Testis (tissue), 3 donors: ENCODE measurements around the gene CAMKK2. TPM values are rescaled to one million over a fixed set of nuclear protein-coding genes. Genes with fewer than 3 reads are reported as not detected.
"Not testable (repeated sequence)": the region's sequence is repeated elsewhere in the genome, so short reads cannot be mapped to it uniquely, and the experiment has no call there.

Experiments
- DNase-seq: peaks from one replicate; pipeline ENCODE4 v3.0.0-alpha.2; 2019
- H3K27ac ChIP-seq, 2 donors: fragments of 200-600 bp; sonication (generic); one replicate each; pipeline ENCODE4 v1.5.1; 2019
- H3K27me3 ChIP-seq: fragments of 200-600 bp; sonication (generic); one replicate; pipeline ENCODE4 v1.5.1; 2019
- H3K36me3 ChIP-seq: fragments of 200-600 bp; sonication (generic); one replicate; pipeline ENCODE4 v1.5.1; 2017; ENCODE audit warnings: low read depth; ENCODE audit errors: missing control alignments
- H3K4me1 ChIP-seq: fragments of 200-600 bp; sonication (generic); one replicate; pipeline ENCODE4 v1.5.1; 2019
- H3K4me3 ChIP-seq, 2 donors: fragments of 200-600 bp; sonication (generic); one replicate each; pipeline ENCODE4 v1.5.1; 2017 to 2019
- H3K9me3 ChIP-seq: fragments of 200-600 bp; sonication (generic); one replicate; pipeline ENCODE4 v1.5.1; 2017
- POLR2A ChIP-seq: fragments of 450-650 bp; IDR thresholded peaks from one replicate; pipeline ENCODE4 v1.6.1; 2017; ENCODE audit warnings: antibody characterized with exemption, mild to moderate bottlenecking, moderate library complexity
- WGBS, 2 donors: methylation state at CpG; one replicate each; pipeline ENCODE4 v1.1.5; 2018; 5-methylcytosine and 5-hydroxymethylcytosine counted together
- intact Hi-C: fragments of 100-400 bp; cut with DNase I; formaldehyde crosslinking; loops from one replicate; pipeline ENCODE4 v1.15.1; 2023; ENCODE audit warnings: low total_unique reads
- polyA plus RNA-seq: library from polyadenylated mRNA; stranded (reverse); fragments of 350-450 nt; fragmentation: Illumina TruSeq; extraction: RNeasy Lipid Tissue Mini Kit (QIAGEN cat#74804); gene quantifications from one replicate; pipeline ENCODE4 v1.2.3, GENCODE V29; 2014; ENCODE audit warnings: low read depth, low replicate concordance; ENCODE audit not compliant: insufficient read depth
- total RNA-seq, 2 donors: library from RNA; depleted of rRNA; stranded (reverse); fragments of >200 nt; gene quantifications; one replicate each; pipeline ENCODE4 v1.2.3, GENCODE V29; 2016
- TF ChIP-seq, protein P1 (sequence below), 3 experiments: fragments of 450-650 bp in 2 of 3; fragments of 200-600 bp in 1 of 3; sonication (generic) in 1 of 3; IDR thresholded peaks; one replicate each; pipeline ENCODE4 v1.5.1; 2016 to 2019; ENCODE audit warnings: antibody characterized with exemption in 3 of 3, mild to moderate bottlenecking in 2 of 3, moderate library complexity in 1 of 3

Gene CAMKK2
- total and polyA plus RNA-seq, 3 donors from 2014 or later: 17.1 to 22.1 (median 21.5) TPM

- intact Hi-C loops: no loop called here
These were observed 87.3 kb downstream of the CAMKK2 start for GRCh38 chr12:121209221-121209620.

GRCh38 chr12:121208571-121208970 lies 87.9 kb downstream of the CAMKK2 start:
- DNase-seq, intact Hi-C loops, H3K36me3 ChIP-seq, H3K27me3 ChIP-seq, H3K4me3 ChIP-seq, H3K4me1 ChIP-seq, H3K27ac ChIP-seq, H3K9me3 ChIP-seq: not testable (repeated sequence)
- 65 to 84% methylated on average over 10 of the region's 10 CpGs for WGBS, 2 donors

More at GRCh38 chr12:121209221-121209620, 87.3 kb downstream of the CAMKK2 start:
- DNase-seq: peak; percentile 28
- 48 to 59% methylated on average over 14 to 15 of the region's 15 CpGs for WGBS, 2 donors
- H3K4me1 ChIP-seq: peaks cover 9% of the 10 kb centered on the region
- TF ChIP-seq, protein P1, sequence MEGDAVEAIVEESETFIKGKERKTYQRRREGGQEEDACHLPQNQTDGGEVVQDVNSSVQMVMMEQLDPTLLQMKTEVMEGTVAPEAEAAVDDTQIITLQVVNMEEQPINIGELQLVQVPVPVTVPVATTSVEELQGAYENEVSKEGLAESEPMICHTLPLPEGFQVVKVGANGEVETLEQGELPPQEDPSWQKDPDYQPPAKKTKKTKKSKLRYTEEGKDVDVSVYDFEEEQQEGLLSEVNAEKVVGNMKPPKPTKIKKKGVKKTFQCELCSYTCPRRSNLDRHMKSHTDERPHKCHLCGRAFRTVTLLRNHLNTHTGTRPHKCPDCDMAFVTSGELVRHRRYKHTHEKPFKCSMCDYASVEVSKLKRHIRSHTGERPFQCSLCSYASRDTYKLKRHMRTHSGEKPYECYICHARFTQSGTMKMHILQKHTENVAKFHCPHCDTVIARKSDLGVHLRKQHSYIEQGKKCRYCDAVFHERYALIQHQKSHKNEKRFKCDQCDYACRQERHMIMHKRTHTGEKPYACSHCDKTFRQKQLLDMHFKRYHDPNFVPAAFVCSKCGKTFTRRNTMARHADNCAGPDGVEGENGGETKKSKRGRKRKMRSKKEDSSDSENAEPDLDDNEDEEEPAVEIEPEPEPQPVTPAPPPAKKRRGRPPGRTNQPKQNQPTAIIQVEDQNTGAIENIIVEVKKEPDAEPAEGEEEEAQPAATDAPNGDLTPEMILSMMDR (IDR thresholded peaks at IDR 0.05): no peak
- TF ChIP-seq POLR2A: no peak
- no peaks in the 10 kb centered on the region for H3K36me3 ChIP-seq
- H3K4me3 ChIP-seq: peak overlapping the region; percentile 88
- no peaks in the 10 kb centered on the region for H3K9me3 ChIP-seq
- peak overlapping the region; percentile 91 to 92 for H3K27ac ChIP-seq
- H3K27me3 ChIP-seq: no peaks in the 10 kb centered on the region

DNA sequence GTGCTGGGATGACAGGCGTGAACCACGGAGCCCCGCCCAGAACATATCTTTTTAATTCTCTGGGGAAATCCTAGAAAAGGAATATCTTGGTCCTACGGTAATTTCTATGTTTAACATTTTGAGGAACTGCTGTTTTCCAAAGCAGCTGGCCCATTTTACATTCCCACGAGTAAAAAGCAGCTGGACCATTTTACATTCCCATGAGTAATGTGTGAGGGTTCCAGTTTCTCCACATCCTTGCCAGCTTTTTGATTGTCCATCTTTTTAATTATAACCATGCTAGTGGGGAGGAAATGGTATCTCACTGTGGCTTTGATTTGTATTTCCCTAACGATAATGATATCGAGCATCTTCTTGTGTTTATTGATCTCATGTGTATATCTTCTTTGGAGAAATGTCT lies 91.0 kb downstream of the CAMKK2 start:
- Histone ChIP-seq H3K4me1 (peaks cover under 1% of the 10 kb centered on the region), H3K9me3 (no peaks in the 10 kb centered on the region), H3K36me3 (no peaks in the 10 kb centered on the region), H3K27ac (no peak overlapping the region), H3K27me3 (no peaks in the 10 kb centered on the region), H3K4me3 (no peak overlapping the region)
- WGBS, 2 donors: 69 to 81% methylated on average over 7 of the region's 7 CpGs
- TF ChIP-seq, protein P1 (IDR thresholded peaks at IDR 0.05): no peak
- TF ChIP-seq POLR2A: no peak
- intact Hi-C loops: no loop called here
- no peak for DNase-seq

- H3K4me3 ChIP-seq: no peak overlapping the region
- 83 to 89% methylated on average over 11 of the region's 11 CpGs for WGBS, 2 donors
- intact Hi-C loops: no loop called here
- H3K9me3 ChIP-seq: no peaks in the 10 kb centered on the region
- no peak overlapping the region for H3K27ac ChIP-seq
- no peaks in the 10 kb centered on the region for H3K27me3 ChIP-seq
- TF ChIP-seq, protein P1 (IDR thresholded peaks at IDR 0.05): no peak
- TF ChIP-seq POLR2A: no peak
- no peaks in the 10 kb centered on the region for H3K36me3 ChIP-seq
- no peak for DNase-seq
- no peaks in the 10 kb centered on the region for H3K4me1 ChIP-seq
These were observed 93.0 kb downstream of the CAMKK2 start for GRCh38 chr12:121203482-121203881.

- no peak for DNase-seq
- no peaks in the 10 kb centered on the region for H3K4me1 ChIP-seq
- H3K27me3 ChIP-seq: no peaks in the 10 kb centered on the region
- 73 to 82% methylated on average over 14 of the region's 14 CpGs for WGBS, 2 donors
- H3K9me3 ChIP-seq: no peaks in the 10 kb centered on the region
- no peak overlapping the region for H3K27ac ChIP-seq
- no peak overlapping the region for H3K4me3 ChIP-seq
- intact Hi-C loops: no loop called here
- TF ChIP-seq, protein P1 (IDR thresholded peaks at IDR 0.05): no peak
- no peak for TF ChIP-seq POLR2A
- no peaks in the 10 kb centered on the region for H3K36me3 ChIP-seq
These were observed 93.8 kb downstream of the CAMKK2 start for GRCh38 chr12:121202407-121203355.

DNA sequence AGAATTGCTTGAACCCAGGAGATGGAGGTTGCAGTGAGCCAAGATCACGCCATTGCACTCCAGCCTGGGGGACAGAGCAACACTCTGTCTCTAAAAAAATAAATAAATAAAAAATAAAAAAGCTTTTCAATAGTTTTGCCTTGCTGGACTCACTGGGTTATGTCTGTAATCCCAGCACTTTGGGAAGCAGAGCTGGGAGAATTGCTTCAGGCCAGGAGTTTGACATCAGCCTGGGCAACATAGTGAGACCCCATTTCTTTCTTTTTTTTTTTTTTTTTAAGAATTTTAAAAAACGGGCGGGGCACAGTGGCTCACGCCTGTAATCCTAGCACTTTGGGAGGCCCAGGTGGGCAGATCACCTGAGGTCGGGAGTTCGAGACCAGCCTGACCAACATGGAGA lies 95.4 kb downstream of the CAMKK2 start:
- H3K27ac ChIP-seq, H3K9me3 ChIP-seq, H3K36me3 ChIP-seq, H3K27me3 ChIP-seq, H3K4me3 ChIP-seq, intact Hi-C loops, DNase-seq, H3K4me1 ChIP-seq: not testable (repeated sequence)
- WGBS, 2 donors: 89 to 92% methylated on average over 6 of the region's 6 CpGs
